MCF 10A (cell line): ENCODE data around the gene ME3. TPM values are rescaled to one million over a fixed set of nuclear protein-coding genes. Genes with fewer than 3 reads are reported as not detected.
A peak's percentile ranks its signal among the peaks of the same experiment; 100 is the strongest.

ENCODE experiments used
- BruUV-seq: library from RNA; stranded (reverse); fragments of 400-500 nt; replicated peaks from 2 replicates; lab custom pipeline; 2021; lab: Mats Ljungman, UMichigan
- CTCF ChIA-PET: fragments of 300-600 bp; sonication (Branson Sonifier 250); formaldehyde crosslinking; extraction: SDS; loops from one replicate; lab custom pipeline; 2021; ENCODE audit warnings: antibody characterized with exemption, inconsistent platforms; lab: Yijun Ruan, JAX
- POLR2A ChIA-PET: fragments of 300-600, 350-650 bp; sonication (Branson Sonifier 250); formaldehyde crosslinking; extraction: SDS; loops from one replicate; lab custom pipeline; 2020; ENCODE audit warnings: antibody characterized with exemption, inconsistent platforms; lab: Yijun Ruan, JAX
- DNase-seq: peaks from one replicate; pipeline ENCODE4 v3.0.0-alpha.2; 2018; ENCODE audit not compliant: unreplicated experiment
- H3K27ac Mint-ChIP-seq: one replicate; pipeline ENCODE4 v1.8.0; 2022; ENCODE audit warnings: mild to moderate bottlenecking, low read depth, mixed read lengths; ENCODE audit not compliant: unreplicated experiment
- H3K27me3 Mint-ChIP-seq: one replicate; pipeline ENCODE4 v1.8.0; 2022; ENCODE audit warnings: mixed read lengths; ENCODE audit not compliant: insufficient read depth, unreplicated experiment
- H3K36me3 Mint-ChIP-seq: one replicate; pipeline ENCODE4 v1.8.0; 2022; ENCODE audit warnings: mild to moderate bottlenecking, moderate library complexity, mixed read lengths; ENCODE audit not compliant: insufficient read depth, unreplicated experiment
- H3K4me1 Mint-ChIP-seq: one replicate; pipeline ENCODE4 v1.8.0; 2022; ENCODE audit warnings: mixed read lengths; ENCODE audit not compliant: insufficient read depth, unreplicated experiment
- H3K4me3 Mint-ChIP-seq: one replicate; pipeline ENCODE4 v1.8.0; 2022; ENCODE audit warnings: mild to moderate bottlenecking, moderate library complexity, mixed read lengths; ENCODE audit not compliant: unreplicated experiment
- H3K9me3 Mint-ChIP-seq: one replicate; pipeline ENCODE4 v1.8.0; 2022; ENCODE audit warnings: mixed read lengths; ENCODE audit not compliant: unreplicated experiment
- intact Hi-C: fragments of 100-400 bp; cut with micrococcal nuclease; formaldehyde crosslinking; loops from 2 replicates; pipeline ENCODE4 v1.14.1; 2022
- total RNA-seq: library from RNA; stranded (reverse); gene quantifications from 2 replicates; pipeline ENCODE4 v1.2.3, GENCODE V29; 2022
- TF ChIP-seq, protein P1 (sequence below): fragments of 200-600 bp; IDR thresholded peaks from one replicate; pipeline ENCODE4 v1.8.0; 2022; ENCODE audit warnings: antibody characterized with exemption, mild to moderate bottlenecking; ENCODE audit not compliant: unreplicated experiment

Gene ME3
- total RNA-seq, 1 experiment from 2014 or later = not detected

DNA sequence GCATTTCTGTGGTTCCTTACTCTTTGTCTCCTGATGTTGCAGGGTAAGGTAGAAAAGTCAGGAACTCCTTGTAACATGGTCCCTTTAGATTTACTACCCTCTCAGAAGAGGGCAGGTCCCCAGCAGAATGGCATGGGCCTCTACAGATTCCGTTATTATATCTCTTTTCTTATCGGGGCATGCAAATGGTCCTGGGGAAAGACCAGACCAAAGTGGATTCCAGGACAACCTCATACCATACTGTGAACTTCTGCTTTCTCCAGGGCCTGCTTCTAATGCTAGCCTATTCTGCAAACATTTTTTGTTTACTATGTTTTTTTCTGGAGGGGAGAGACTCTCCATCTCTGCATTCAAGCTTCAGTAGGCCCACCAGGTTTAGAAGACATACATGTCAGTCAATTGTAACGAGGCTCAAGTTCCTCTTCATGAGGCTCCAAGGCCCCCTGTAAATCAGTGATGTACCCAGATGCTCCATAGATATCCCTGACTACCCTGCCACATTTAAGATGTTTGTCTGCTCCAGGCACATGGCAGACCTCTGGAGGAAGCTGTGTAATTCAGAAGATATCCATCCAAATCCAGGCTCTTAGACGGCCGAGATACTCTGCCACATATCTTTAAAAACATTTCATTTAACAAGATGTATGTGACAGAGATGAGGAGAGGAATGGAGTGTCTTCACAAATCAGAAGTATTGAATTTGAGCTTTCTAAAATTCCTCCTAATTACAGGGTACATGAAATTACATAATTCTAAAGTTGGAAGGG is 8.5 kb upstream of the ME3 start:
- no peaks in the 10 kb centered on the region for H3K36me3 Mint-ChIP-seq
- H3K4me1 Mint-ChIP-seq = peaks cover 6% of the 10 kb centered on the region
- TF ChIP-seq, protein P1, sequence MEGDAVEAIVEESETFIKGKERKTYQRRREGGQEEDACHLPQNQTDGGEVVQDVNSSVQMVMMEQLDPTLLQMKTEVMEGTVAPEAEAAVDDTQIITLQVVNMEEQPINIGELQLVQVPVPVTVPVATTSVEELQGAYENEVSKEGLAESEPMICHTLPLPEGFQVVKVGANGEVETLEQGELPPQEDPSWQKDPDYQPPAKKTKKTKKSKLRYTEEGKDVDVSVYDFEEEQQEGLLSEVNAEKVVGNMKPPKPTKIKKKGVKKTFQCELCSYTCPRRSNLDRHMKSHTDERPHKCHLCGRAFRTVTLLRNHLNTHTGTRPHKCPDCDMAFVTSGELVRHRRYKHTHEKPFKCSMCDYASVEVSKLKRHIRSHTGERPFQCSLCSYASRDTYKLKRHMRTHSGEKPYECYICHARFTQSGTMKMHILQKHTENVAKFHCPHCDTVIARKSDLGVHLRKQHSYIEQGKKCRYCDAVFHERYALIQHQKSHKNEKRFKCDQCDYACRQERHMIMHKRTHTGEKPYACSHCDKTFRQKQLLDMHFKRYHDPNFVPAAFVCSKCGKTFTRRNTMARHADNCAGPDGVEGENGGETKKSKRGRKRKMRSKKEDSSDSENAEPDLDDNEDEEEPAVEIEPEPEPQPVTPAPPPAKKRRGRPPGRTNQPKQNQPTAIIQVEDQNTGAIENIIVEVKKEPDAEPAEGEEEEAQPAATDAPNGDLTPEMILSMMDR = no peak
- no peak overlapping the region for H3K4me3 Mint-ChIP-seq
- intact Hi-C loops = no loop called here
- no peak for DNase-seq
- ChIA-PET CTCF (interaction anchor here (1.7 kb wide), 1 partner anchor 27 kb away, joined by 3 read pairs; no protein-coding TSS in a partner anchor), POLR2A (interaction anchor here (0.8 kb wide), 1 partner anchor 12 kb away, joined by 4 read pairs; no protein-coding TSS in a partner anchor)
- no peaks in the 10 kb centered on the region for H3K27me3 Mint-ChIP-seq
- H3K9me3 Mint-ChIP-seq = no peaks in the 10 kb centered on the region
- H3K27ac Mint-ChIP-seq = no peak overlapping the region
- no TSS peak for BruUV-seq

DNA sequence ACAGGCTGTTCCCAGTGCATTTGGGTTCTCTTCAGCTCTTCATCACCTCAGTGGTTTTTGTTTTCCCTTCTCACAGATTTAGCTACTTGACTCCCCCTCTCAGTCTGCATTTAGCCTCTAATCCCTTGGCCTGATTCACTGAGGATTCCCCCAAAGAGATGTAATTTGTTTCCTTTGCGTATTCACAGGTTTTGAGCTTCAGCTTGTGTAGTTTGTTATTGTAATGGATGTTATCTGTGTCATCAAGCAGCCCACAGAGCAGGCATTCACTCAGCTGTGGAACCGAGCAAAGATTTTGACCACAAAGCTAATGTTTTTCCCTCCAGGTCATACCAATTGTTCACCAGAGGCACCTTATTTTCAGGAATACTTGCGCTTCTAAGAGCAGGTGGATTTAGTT is 6.4 kb upstream of the ME3 start:
- POLR2A ChIA-PET = interaction anchor here (0.7 to 0.8 kb wide), 2 partner anchors 9 to 17 kb away, joined by 4 read pairs; no protein-coding TSS in a partner anchor

DNA sequence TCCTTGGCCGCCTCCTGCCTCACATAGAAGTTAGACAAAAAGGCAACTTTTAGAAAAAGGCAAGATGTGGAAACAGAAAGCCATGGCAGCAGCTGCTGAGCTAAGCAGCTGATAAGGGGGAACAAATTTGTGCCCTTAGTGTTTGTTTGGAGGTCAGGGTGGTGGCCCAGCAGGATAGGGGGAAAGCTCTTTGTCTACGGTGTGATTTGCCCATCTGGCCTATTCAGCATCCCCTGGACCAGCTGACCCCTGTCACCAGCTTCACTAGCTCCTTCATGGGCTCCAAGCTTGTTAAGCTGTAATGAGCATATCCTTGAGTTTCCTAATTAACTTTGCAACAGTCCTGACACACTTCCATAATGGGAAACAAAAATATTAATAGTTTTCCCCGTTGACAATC is 5.9 kb upstream of the ME3 start:
- no peaks in the 10 kb centered on the region for H3K27me3 Mint-ChIP-seq
- H3K27ac Mint-ChIP-seq = no peak overlapping the region
- H3K4me3 Mint-ChIP-seq = no peak overlapping the region
- peaks cover 6% of the 10 kb centered on the region for H3K4me1 Mint-ChIP-seq
- ChIA-PET POLR2A (interaction anchor here (0.7 to 0.8 kb wide), 2 partner anchors 9 to 30 kb away, joined by 3 to 4 read pairs; no protein-coding TSS in a partner anchor), CTCF (interaction anchor here (0.6 to 1.8 kb wide), 4 partner anchors 10 to 377 kb away, joined by 3 to 6 read pairs (median 4); no protein-coding TSS in a partner anchor)
- no peak for DNase-seq
- BruUV-seq = no TSS peak
- TF ChIP-seq, protein P1 = no peak
- H3K36me3 Mint-ChIP-seq = no peaks in the 10 kb centered on the region
- H3K9me3 Mint-ChIP-seq = no peaks in the 10 kb centered on the region
- intact Hi-C loops = no loop called here

More for the DNA sequence above, 6.4 kb upstream of the ME3 start:
- no peaks in the 10 kb centered on the region for H3K9me3 Mint-ChIP-seq
- TF ChIP-seq, protein P1 = no peak
- H3K4me1 Mint-ChIP-seq = peaks cover 6% of the 10 kb centered on the region
- CTCF ChIA-PET = interaction anchor here (0.6 to 1.8 kb wide), 5 partner anchors 10 to 377 kb away, joined by 3 to 6 read pairs (median 4); no protein-coding TSS in a partner anchor
- DNase-seq = no peak
- H3K27me3 Mint-ChIP-seq = no peaks in the 10 kb centered on the region
- H3K27ac Mint-ChIP-seq = no peak overlapping the region
- intact Hi-C loops = no loop called here
- no peak overlapping the region for H3K4me3 Mint-ChIP-seq
- no TSS peak for BruUV-seq
- H3K36me3 Mint-ChIP-seq = no peaks in the 10 kb centered on the region

DNA sequence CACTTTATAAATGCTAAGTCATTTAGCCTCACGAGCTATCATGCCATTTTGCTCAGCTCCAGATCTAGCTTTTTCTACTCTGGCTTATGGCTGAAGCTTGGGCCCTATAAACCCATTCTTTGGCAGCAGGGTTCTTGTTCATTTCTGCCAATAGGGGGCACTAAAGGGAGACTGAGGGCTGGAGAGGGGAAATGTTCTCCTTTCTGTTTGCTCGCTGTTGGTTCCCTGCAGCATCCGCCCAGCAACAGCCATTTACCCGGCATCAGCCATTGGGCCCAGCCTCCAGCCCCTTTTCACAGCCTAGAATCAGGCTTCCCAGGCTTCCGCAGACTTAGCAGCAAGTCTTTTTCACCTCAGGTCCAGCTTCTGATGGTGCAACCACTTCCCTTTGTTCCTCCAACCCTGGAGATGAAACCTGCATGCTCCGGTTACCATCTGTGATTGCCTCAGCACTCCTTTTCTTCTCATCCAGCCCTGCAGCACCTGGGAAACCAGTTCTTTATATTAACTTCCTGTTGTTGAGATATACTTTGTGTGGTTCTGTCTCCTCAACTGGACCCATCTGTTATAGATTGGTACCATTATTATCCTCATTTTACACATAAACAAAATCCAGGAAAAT is 4.2 kb upstream of the ME3 start:
- H3K27me3 Mint-ChIP-seq = no peaks in the 10 kb centered on the region
- TF ChIP-seq, protein P1 = peak; percentile 48
- intact Hi-C loops = no loop called here
- DNase-seq = peak; percentile 46
- H3K27ac Mint-ChIP-seq = peak overlapping the region; percentile 29
- H3K4me3 Mint-ChIP-seq = no peak overlapping the region
- H3K9me3 Mint-ChIP-seq = no peaks in the 10 kb centered on the region
- H3K4me1 Mint-ChIP-seq = peaks cover 6% of the 10 kb centered on the region
- POLR2A ChIA-PET = no interaction called here
- CTCF ChIA-PET = interaction anchor here (0.6 to 1.2 kb wide), 3 partner anchors 16 to 20 kb away, joined by 3 to 4 read pairs (median 3); no protein-coding TSS in a partner anchor
- BruUV-seq = no TSS peak
- no peaks in the 10 kb centered on the region for H3K36me3 Mint-ChIP-seq
